Breast epithelium (tissue), 4 donors: ENCODE measurements around the gene MTHFD1. TPM values are rescaled to one million over a fixed set of nuclear protein-coding genes. Genes with fewer than 3 reads are reported as not detected.

ENCODE experiments used
- DNase-seq, 2 donors: peaks; one replicate each; pipeline ENCODE4 v3.0.0-alpha.2; 2019; ENCODE audit warnings: low spot score in 2 of 2
- H3K27ac ChIP-seq, 2 donors: fragments of 200-600 bp; sonication (generic) in 1 of 2; one replicate each; pipeline ENCODE4 v1.5.1; 2016 to 2019; ENCODE audit warnings: mild to moderate bottlenecking in 1 of 2
- H3K27me3 ChIP-seq, 2 donors: fragments of 200-600 bp; sonication (generic) in 1 of 2; one replicate each; pipeline versions ENCODE4 v1.5.1 to v1.6.0; 2017 to 2019; ENCODE audit warnings: control low read depth in 1 of 2, mild to moderate bottlenecking in 1 of 2
- H3K36me3 ChIP-seq: fragments of 200-600 bp; one replicate; pipeline ENCODE4 v1.5.1; 2019
- H3K4me1 ChIP-seq, 2 donors: fragments of 200-600 bp; sonication (generic); one replicate each; pipeline ENCODE4 v1.5.1; 2016 to 2019; ENCODE audit warnings: control low read depth in 1 of 2
- H3K4me3 ChIP-seq, 3 donors: fragments of 200-600 bp; sonication (generic); 1 replicate in 2 of 3; 2 replicates in 1 of 3; pipeline ENCODE4 v1.5.1; 2016 to 2019; ENCODE audit warnings: mild to moderate bottlenecking in 3 of 3, moderate library complexity in 2 of 3
- H3K9me3 ChIP-seq, 2 donors: fragments of 200-600 bp; sonication (generic) in 1 of 2; one replicate each; pipeline ENCODE4 v1.5.1; 2016 to 2019; ENCODE audit warnings: control low read depth in 1 of 2
- POLR2A ChIP-seq: fragments of 450-650 bp; IDR thresholded peaks from one replicate; pipeline ENCODE4 v1.6.1; 2016; ENCODE audit warnings: antibody characterized with exemption, mild to moderate bottlenecking, moderate library complexity
- POLR2AphosphoS5 ChIP-seq, 3 donors: sonication (generic); formaldehyde crosslinking; IDR thresholded peaks; one replicate each; pipeline ENCODE4 v1.6.1; 2017; ENCODE audit warnings: antibody characterized with exemption in 3 of 3
- intact Hi-C: fragments of 100-400 bp; cut with DNase I; formaldehyde crosslinking; loops from one replicate; pipeline ENCODE4 v1.15.1; 2023; ENCODE audit warnings: low total_unique reads
- total RNA-seq, 3 donors: library from RNA; depleted of rRNA; stranded (reverse); fragments of >200 nt; gene quantifications; one replicate each; pipeline ENCODE4 v1.1.0, GENCODE V29; 2016
- TF ChIP-seq, protein P1 (sequence below), 3 donors: fragments of 450-650 bp; IDR thresholded peaks; one replicate each; pipeline ENCODE4 v1.5.1; 2016 to 2017; ENCODE audit warnings: antibody characterized with exemption in 3 of 3, mild to moderate bottlenecking in 3 of 3, moderate library complexity in 3 of 3

Gene MTHFD1
- total RNA-seq, 3 donors from 2014 or later, result 48.5 to 126 (median 50.3) TPM

GRCh38 chr14:64495252-64495651 lies 107.1 kb downstream of the MTHFD1 start:
- Histone ChIP-seq H3K9me3 (no peaks in the 10 kb centered on the region), H3K27ac (no peak overlapping the region), H3K27me3 (no peaks in the 10 kb centered on the region), H3K36me3 (no peaks in the 10 kb centered on the region), H3K4me1 (no peaks in the 10 kb centered on the region), H3K4me3 (no peak overlapping the region)
- intact Hi-C loops, result no loop called here
- TF ChIP-seq POLR2A (no peak), POLR2AphosphoS5 (IDR thresholded peaks at IDR 0.05) (no peak)
- TF ChIP-seq, protein P1, sequence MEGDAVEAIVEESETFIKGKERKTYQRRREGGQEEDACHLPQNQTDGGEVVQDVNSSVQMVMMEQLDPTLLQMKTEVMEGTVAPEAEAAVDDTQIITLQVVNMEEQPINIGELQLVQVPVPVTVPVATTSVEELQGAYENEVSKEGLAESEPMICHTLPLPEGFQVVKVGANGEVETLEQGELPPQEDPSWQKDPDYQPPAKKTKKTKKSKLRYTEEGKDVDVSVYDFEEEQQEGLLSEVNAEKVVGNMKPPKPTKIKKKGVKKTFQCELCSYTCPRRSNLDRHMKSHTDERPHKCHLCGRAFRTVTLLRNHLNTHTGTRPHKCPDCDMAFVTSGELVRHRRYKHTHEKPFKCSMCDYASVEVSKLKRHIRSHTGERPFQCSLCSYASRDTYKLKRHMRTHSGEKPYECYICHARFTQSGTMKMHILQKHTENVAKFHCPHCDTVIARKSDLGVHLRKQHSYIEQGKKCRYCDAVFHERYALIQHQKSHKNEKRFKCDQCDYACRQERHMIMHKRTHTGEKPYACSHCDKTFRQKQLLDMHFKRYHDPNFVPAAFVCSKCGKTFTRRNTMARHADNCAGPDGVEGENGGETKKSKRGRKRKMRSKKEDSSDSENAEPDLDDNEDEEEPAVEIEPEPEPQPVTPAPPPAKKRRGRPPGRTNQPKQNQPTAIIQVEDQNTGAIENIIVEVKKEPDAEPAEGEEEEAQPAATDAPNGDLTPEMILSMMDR (IDR thresholded peaks at IDR 0.05), result no peak
- no peak for DNase-seq

GRCh38 chr14:64496764-64497163 lies 108.6 kb downstream of the MTHFD1 start:
- intact Hi-C loops, result no loop called here

DNA sequence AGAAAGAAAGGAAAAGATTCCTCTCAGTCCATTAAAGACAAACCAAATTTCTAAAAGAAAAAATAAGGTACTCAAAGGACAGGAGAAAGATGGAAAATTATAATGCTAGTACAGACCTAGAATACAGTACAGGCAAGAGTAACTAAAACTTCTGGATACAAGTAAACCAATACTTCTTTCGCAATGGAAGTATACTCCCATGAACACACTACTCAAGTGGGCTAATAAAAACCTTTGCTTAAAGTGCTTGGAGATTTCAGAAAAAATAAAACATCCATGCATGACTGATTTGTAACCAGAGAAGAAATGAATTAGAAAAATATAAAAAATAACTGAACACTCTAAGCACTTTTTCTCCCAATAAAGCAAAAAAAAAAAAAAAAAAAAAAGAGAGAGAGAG lies 111.9 kb downstream of the MTHFD1 start:
- H3K36me3 ChIP-seq, result no peaks in the 10 kb centered on the region
- no peak overlapping the region for H3K27ac ChIP-seq
- intact Hi-C loops, result no loop called here
- H3K27me3 ChIP-seq, result no peaks in the 10 kb centered on the region
- no peaks in the 10 kb centered on the region for H3K9me3 ChIP-seq
- H3K4me3 ChIP-seq, result no peak overlapping the region
- H3K4me1 ChIP-seq, result peaks cover 0 to 15% of the 10 kb centered on the region in 2 donors
- DNase-seq, result no peak
- TF ChIP-seq, protein P1 (IDR thresholded peaks at IDR 0.05), result no peak
- TF ChIP-seq POLR2AphosphoS5 (IDR thresholded peaks at IDR 0.05), result no peak
- TF ChIP-seq POLR2A, result no peak

More at GRCh38 chr14:64496764-64497163, 108.6 kb downstream of the MTHFD1 start:
- TF ChIP-seq, protein P1 (IDR thresholded peaks at IDR 0.05), result no peak
- no peak for TF ChIP-seq POLR2AphosphoS5 (IDR thresholded peaks at IDR 0.05)
- TF ChIP-seq POLR2A, result no peak
- no peak for DNase-seq
- peaks cover 0 to 7% of the 10 kb centered on the region in 2 donors for H3K4me1 ChIP-seq
- H3K9me3 ChIP-seq, result no peaks in the 10 kb centered on the region
- H3K4me3 ChIP-seq, result no peak overlapping the region
- no peak overlapping the region for H3K27ac ChIP-seq
- no peaks in the 10 kb centered on the region for H3K27me3 ChIP-seq
- no peaks in the 10 kb centered on the region for H3K36me3 ChIP-seq

DNA sequence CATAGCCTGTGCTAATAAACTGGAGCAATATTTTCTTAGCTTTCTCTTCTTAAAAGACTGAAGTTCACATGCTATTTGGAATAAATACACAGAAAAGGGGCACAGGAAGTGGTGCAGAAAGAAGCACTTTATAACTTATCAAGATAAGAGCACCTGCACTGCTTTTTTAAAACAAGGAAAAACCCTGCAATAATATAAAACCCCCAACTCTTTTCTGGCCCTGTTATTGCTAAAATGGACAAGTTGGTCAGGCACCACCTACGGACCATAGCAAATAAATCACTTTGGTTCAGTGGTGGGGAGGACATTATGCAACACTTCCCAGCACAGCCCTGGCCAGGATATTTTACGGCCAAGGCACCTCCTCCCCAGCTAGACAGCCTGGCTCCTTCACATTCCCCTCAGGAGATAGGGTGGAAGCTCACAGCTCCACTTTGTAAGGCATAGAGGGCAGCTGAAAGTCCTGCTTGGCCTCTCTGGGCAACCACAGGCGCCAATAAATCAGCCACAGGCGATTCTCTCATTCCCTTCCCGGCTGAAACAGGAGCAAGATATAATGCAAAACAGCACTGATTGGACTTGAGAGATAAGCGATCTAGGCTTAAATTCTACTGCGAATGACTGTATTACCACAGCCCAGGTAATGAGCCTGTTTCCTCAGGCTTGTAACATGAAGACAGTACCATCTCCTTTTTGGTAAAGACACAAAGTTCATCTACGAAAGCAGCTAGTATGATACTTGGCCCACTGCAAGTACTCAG lies 113.4 kb downstream of the MTHFD1 start:
- Histone ChIP-seq H3K4me3 (peak overlapping the region; percentile 69 to 79 (median 73)), H3K9me3 (no peaks in the 10 kb centered on the region), H3K27me3 (no peaks in the 10 kb centered on the region), H3K4me1 (peaks cover 0 to 18% of the 10 kb centered on the region in 2 donors), H3K36me3 (no peaks in the 10 kb centered on the region), H3K27ac (peak overlapping the region; percentile 98 to 99)
- DNase-seq, result peak in 1 of 2 donors; percentile 28
- peak; percentile 20 for TF ChIP-seq POLR2A
- TF ChIP-seq POLR2AphosphoS5 (IDR thresholded peaks at IDR 0.05), result peak in 2 of 3 donors; percentile 64 to 76
- TF ChIP-seq, protein P1 (IDR thresholded peaks at IDR 0.05), result peak in 1 of 3 donors; percentile 20
- intact Hi-C loops, result no loop called here

GRCh38 chr14:64502456-64502855 lies 114.3 kb downstream of the MTHFD1 start:
- peaks cover 0 to 22% of the 10 kb centered on the region in 2 donors for H3K4me1 ChIP-seq
- peak overlapping the region; percentile 69 to 79 (median 73) for H3K4me3 ChIP-seq
- no peak for DNase-seq
- no peaks in the 10 kb centered on the region for H3K36me3 ChIP-seq
- TF ChIP-seq, protein P1 (IDR thresholded peaks at IDR 0.05), result no peak
- no peak for TF ChIP-seq POLR2A
- TF ChIP-seq POLR2AphosphoS5 (IDR thresholded peaks at IDR 0.05), result no peak
- intact Hi-C loops, result no loop called here
- H3K27ac ChIP-seq, result peak overlapping the region; percentile 98 to 99
- no peaks in the 10 kb centered on the region for H3K9me3 ChIP-seq
- H3K27me3 ChIP-seq, result no peaks in the 10 kb centered on the region
